GM19240 (cell line): ENCODE measurements around the gene PODXL.
"Not testable (repeated sequence)": the region's sequence is repeated elsewhere in the genome, so short reads cannot be mapped to it uniquely, and the experiment has no call there.

ENCODE experiments used
- DNase-seq: peaks from one replicate; pipeline ENCODE4 v3.0.0; 2011; ENCODE audit warnings: low spot score; ENCODE audit not compliant: insufficient read length

Gene PODXL

DNA sequence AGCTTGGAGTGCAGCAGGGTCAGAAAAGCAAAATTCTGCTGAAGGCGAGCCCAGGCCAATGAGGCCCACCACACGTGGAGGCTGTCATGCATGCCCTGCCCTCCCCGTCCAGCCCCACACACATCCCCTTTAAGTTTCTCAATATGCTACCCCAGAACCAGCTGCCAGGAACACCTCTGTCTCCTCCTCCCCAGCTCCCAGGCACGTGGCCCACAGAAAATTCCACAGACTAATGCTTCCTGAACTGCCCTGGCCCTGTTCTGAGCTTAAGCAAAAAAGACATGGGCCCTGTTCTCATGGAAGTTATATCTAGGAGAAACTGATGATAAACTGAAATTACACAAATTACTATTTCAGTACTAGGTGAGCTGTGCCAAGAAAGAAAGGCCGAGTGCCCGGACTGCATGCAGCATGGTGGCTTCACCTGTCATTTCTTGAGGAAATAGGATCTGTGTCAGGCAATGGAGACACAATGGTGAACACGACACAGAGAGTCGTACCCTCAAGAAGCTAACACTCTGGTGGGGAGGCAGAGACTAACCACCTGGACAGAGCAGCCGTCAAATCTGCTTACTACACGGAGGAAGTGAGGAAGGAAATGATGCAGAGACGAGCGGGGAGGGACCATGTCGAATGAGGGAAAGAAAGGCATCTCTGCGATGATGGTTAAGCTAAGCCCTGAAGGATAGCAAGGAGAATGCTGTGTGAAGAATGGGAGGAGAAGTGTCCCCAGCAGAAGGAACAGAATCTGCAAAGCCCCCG lies 44.5 kb downstream of the PODXL start:
- DNase-seq: no peak

DNA sequence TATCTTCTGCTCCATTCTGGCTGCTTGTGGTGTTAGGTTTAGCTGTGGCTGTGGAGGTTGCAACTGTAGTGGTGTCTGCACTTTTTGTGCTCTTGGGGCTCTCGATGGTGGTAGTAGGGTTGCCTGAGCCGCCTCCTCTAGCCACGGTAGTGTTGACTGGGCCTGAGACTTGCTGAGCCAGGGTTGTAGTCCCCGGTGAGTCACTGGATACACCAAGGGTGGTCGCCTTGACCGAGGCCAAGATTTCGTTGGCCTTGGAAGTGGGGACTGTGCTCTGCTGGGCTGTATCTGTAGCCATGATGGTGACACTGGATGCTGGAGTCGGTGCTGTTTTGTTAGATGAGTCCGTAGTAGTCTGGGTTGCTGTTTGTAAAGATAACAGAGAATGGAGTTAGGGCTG lies 45.4 kb downstream of the PODXL start:
- no peak for DNase-seq

GRCh38 chr7:131509781-131510180 lies 46.6 kb downstream of the PODXL start:
- no peak for DNase-seq

DNA sequence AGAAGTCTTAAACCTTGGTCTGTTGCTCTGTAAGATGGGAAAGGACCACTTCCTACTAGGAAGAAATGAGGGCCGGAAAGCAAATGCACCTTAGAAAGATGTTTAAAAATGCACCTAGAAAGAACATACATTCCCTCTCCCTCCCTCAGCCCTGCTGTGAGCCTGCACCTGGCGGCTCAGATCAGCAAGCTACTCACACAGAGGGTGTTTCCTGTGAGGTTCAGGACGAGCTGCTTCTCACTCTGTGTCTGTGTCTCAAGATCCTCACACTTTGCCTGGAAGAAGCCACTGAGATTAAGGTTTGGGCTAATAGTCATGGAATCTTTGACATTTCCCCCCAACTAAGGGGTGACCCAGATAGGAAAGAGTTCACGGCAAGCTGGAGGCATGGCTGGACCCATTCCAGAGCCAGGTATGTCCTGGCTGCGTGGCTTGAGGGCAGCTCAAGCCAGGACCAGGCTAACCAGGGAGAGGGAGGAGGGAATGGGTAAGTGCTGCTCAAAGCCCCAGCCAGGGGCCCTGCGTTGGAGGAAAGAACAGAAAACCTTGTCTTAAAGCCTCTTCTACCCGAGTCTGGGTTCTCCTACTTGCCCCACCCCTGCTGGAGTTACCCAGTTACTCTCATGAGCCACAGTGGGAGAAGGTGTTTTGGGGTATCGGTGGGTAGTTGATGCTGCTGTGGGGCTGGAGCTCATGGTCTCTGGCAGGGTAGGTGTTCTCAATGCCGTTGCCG lies 47.5 kb downstream of the PODXL start:
- no peak for DNase-seq

DNA sequence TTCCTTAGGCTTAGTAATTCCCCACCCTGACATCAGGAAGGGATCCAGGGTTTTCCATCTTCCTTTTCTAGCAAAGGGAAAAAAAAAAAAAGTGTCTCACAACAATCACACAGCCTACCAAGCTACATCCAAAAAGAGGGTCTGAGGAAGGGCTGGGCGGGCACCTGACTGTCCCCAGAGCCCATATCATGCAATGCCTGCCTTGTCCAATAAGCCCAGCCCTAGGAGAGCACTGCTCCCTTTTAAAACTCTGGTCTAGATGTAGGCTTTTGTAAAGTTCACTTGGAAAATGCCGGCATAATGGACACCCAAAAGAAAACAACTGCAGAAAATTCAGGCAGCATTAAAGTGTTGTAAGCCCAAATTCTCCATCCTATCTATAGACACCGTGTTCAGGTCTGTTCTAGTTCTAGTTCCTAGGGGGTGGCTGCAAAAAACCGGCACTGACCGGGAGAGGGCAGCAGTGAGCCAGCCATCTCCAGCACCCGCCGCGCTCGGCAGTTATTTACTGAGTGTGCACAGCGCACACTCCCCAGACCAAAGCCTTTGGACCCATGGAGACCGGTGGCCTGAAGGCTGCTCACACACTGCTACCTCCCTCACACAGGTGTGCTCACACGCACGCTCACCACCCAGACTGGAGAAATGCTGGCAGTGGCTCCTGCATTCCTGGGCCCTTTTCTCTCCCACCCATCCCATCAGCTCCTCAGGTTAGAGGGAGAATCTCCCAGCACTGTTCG lies 48.7 kb downstream of the PODXL start:
- no peak for DNase-seq

- DNase-seq: no peak
These were observed 49.8 kb downstream of the PODXL start for GRCh38 chr7:131506597-131506996.

GRCh38 chr7:131505636-131506557 lies 50.5 kb downstream of the PODXL start:
- no peak for DNase-seq

DNA sequence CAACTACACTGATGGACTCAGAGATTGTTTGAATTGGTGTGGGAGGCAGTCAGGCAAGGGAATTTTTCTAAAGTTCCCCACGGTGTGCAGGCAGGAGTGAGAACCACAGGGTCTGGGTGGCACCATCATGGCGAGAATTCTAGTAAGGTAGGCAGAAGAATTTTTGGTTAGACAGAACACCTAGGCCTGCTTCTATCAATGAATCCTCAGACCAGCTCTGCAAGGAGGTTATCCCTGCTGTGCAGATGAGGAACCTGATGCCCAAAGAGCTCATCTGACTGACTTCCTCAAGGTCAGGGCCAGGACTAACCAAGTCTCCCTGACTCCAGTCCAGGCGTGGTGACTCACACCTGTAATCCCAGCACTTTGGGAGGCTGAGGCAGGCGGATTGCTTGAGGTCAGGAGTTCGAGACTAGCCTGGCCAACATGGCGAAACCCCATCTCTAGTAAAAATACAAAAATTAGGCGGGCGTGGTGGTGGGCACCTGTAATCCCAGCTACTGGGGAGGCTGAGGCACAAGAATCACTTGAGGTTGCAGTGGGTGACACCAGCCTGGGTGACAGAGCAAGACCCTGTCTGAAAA lies 51.3 kb downstream of the PODXL start:
- DNase-seq: not testable (repeated sequence)

GRCh38 chr7:131504157-131504899 lies 52.1 kb downstream of the PODXL start:
- DNase-seq: no peak

- no peak for DNase-seq
These were observed 52.8 kb downstream of the PODXL start for GRCh38 chr7:131503639-131504038.

DNA sequence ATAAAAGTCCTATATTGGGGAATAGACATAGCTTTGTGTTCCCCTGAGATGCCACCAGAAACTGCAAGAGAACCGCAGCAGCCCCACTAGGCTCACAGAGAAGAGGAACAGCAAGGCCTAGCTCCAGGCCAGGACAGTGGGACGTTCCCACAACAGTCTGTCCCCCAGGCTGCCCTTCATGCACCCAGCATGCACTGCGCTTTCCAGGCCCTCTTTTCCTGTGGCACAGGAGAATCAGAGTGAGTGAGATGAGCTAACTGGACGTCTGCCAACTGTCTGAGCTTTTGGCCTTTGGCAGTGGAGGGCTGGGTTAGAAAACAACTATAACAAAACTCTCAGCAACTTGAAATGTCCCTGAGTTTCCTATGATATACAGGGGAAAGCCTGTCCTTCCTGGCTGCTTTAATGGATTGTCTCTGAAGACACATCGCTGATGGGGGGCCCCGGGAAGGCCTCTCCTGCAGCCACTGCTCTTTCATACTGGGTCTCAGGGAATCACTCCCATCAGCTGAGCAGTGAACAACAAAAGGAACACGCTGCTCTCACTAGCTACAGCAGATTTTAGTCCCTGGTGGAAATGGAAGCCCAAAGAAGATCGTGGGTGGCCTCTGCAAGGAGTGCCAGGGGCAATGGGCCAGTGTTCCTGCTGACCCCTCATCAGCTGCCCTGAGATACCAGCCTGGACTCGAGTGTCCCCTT lies 53.5 kb downstream of the PODXL start:
- no peak for DNase-seq

DNA sequence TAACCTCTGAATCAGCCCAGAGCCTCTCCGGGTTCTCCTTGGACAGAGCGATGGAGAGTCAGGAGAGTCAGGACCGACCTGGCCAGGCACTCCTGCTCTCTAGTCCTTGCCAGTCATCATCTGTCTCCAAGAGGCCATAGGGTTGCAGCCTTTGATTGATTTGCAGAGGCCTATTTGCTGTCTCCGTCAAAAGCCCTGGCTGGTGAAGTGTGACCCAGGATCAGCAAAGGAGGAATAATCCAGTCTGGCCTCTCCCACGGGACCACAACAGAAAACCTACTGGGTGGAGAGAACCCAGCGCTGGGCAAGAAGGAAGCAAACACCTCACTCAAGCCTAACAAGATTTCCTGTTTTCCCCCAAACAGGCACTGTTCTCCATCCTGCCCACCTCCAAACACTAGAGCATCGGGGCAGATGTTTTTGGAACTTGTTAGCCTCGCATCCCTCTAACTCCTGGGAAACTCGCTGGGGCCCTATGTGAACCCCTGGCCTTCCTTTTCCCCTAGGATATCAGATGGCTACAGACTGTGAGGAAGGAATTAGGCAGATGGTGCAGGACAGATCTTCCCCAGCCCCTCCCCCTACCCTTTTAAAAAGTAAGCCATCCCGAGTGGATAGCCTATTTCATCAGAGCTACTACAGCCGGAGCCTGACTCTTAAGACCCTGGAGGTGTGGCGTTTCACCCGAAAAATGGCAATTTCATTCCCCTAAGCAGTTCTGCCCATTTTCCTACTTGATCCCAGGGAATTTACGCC lies 54.3 kb downstream of the PODXL start:
- DNase-seq: no peak

- DNase-seq: no peak
These were observed 55.0 kb downstream of the PODXL start for GRCh38 chr7:131501422-131501821.

- no peak for DNase-seq
These were observed 56.1 kb downstream of the PODXL start for GRCh38 chr7:131500357-131500756.

DNA sequence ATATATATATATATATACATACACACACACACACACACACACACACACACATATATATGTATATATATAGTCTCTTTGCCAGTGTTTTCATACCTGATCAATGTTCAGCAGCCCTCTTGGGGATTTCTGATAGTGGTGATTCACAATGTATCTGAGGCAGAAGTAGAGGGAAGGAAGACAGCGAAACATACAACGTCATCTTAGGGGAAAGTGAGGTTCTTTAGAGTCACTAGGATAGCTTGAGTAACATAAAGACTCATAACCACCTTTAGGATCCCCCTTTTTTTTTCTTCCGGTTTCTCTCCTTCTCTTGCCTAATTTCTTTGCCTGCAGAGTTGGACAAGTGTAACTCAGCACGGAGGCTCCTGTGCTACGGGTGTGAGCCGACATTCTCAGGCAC lies 56.6 kb downstream of the PODXL start:
- no peak for DNase-seq

GRCh38 chr7:131498237-131498885 lies 58.1 kb downstream of the PODXL start:
- DNase-seq: no peak

GRCh38 chr7:131497454-131497853 lies 59.0 kb downstream of the PODXL start:
- DNase-seq: no peak
